GM19438 (cell line): ENCODE results near the gene TMLHE.
"Not testable (repeated sequence)": the region's sequence is repeated elsewhere in the genome, so short reads cannot be mapped to it uniquely, and the experiment has no call there.

Experiments
- ATAC-seq: cut with Tn5 transposase; IDR thresholded peaks from one replicate; pipeline ENCODE4 v1.9.1; 2021; ENCODE audit warnings: low read depth; ENCODE audit not compliant: unreplicated experiment

TMLHE gene

GRCh38 chrX:155505296-155505695 is 107.5 kb downstream of the TMLHE start:
- ATAC-seq, result no peak

DNA sequence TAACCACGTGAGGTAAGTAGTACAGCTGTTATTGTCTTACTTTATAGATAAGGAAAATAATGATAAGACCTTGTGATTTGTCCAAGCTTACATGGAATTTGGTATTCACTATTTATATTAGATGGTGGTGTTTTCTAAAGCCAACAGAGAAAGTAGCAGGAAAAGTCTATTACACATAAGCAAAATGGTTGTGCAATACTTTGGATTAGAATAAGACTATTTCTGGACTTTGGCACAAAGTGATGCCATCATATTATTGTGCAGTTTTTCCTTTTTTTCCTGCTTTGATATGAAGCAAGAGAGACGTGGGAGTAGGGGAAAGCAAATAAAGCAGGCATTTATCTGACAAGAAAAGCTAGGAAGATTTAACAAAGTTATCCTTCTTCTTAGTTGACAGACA is 117.6 kb downstream of the TMLHE start:
- ATAC-seq, result not testable (repeated sequence)

GRCh38 chrX:155491421-155491820 is 121.3 kb downstream of the TMLHE start:
- ATAC-seq, result not testable (repeated sequence)

- not testable (repeated sequence) for ATAC-seq
Observed at GRCh38 chrX:155477136-155477535, 135.6 kb downstream of the TMLHE start.

DNA sequence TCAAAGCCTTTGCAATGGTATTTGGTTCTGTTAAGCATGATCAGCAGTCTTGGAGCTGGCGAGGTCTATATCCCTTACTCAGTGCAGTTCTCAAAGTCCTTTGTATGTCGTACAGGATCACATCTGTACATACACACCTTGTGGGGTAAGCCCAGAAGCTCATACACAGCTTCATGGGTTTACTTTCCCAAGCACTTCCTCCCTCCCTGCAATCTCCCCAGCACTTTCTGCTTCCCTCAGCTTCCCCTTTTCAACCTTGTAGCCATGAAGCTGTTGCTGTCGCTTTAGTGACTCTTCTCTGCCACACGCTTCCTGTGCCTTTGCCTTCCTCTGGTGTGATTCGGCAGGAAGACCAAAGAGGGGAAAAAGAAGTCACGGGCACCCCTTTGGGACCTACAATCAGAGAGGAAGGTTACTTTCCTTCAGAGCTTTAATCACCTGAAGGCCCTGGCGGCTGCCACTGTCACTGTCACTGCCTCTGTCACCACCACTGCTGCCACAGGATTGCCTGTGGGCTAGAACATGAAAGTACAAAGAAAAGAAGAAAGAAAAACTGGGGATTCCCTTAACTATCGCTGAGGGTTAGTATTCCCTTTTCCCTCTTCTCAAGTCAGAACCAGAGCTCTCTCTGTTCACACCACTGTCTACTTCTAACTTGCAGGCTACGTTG is 146.3 kb downstream of the TMLHE start:
- ATAC-seq, result peak; percentile 73

DNA sequence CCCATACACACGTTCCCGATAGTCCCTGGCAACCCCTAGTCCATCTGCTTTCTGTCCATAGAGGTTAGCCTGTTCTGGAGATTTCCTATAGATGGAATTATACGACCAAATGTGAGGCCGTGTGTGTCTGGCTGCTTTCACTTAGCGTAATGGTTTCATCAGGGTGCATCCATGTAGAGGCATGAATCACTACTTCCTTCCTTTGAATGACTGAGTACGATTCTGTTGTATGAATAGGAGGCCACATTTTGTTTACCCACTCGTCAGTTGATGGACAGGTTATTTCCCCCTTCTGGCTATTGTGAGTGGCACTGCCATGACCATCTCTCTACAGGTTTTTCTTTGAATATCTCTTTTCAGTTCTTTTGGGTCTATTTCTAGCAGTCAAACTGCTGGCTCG is 152.3 kb downstream of the TMLHE start:
- ATAC-seq, result not testable (repeated sequence)

GRCh38 chrX:155458471-155458870 is 154.3 kb downstream of the TMLHE start, which contains the start of gene F8A3:
Gene F8A3, minus strand, starts transcription at chrX:155458620. Its CDS starts 20 bp downstream, at chrX:155458600.
- peak; percentile 76 for ATAC-seq

DNA sequence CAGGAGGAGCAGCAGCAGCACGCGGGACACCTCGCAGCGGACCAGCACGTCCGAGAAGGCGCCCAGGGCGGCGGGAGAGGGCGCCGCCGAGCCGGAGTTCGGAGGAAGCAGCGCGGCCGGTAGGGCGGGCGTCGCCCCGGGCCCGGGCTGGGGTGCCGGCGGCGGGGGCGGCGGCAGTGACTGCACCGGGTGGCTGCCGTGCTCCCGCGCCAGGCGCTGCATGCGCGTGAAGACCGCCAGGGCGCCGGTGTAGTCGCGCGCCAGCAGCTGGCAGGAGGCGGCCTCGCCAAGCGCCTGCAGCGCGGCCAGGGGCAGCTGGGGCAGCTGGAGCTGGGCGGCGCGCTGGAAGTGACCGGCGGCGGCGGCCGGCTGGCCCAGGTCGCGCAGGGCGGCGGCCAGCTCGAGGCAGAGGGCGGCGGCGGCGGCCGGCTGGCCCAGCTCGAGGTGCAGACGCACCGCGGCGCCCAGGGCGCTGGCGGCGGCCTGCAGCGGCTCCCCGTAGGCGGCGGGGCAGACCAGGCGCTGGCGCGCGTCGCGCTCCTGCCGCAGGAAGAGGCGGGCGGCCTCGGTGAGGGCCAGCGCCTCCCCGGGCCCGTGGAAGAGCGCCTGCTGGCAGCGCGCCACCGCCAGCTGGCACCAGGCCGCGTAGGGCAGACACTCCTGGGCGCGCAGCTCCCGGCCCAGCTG is 154.8 kb downstream of the TMLHE start:
- ATAC-seq, result peak; percentile 41

GRCh38 chrX:155441097-155441496 is 171.7 kb downstream of the TMLHE start:
- no peak for ATAC-seq
